IPS-NIHi11 (cell line): ENCODE measurements around the gene TEKTIP1.
"Not testable (repeated sequence)": the region's sequence is repeated elsewhere in the genome, so short reads cannot be mapped to it uniquely, and the experiment has no call there.

Experiments
- DNase-seq: peaks from one replicate; pipeline ENCODE4 v3.0.0; 2012; ENCODE audit warnings: mixed read lengths, low spot score

TEKTIP1 gene

DNA sequence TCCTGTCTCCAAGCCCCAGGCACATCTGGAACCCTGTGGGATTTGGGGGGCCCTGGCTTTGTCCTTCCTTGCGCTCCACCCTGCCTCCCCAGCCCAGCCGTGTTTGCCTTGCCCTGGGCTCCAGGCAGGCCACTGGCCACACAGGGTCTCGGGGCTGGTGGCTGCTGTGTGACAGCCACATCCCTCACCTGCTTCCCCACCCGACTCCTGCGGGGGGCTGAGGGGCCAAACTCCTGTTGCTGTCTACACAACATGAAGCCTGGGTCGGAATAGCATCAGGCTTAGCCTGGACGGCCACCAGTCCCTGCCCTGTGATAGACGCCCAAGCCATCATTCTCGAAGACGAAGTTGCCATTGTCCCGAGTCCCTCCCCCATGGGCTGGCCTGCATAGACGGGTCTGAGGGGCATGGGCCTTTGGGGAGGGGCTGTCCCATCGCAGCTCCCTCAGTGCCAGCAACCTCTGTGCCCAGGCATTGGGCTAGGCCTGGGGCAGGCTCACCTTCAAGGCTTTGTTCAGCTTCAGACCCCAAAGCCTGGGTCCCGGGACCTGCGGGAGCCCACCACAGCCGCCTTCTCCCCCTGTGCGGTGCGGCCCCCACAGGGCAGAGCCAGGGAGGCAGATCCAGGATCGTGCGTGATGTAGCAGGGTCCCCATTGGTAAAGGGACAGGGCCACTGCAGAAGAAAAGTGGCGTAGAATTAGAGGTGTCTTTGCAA, 15.5 kb upstream of the TEKTIP1 start:
- DNase-seq = no peak

DNA sequence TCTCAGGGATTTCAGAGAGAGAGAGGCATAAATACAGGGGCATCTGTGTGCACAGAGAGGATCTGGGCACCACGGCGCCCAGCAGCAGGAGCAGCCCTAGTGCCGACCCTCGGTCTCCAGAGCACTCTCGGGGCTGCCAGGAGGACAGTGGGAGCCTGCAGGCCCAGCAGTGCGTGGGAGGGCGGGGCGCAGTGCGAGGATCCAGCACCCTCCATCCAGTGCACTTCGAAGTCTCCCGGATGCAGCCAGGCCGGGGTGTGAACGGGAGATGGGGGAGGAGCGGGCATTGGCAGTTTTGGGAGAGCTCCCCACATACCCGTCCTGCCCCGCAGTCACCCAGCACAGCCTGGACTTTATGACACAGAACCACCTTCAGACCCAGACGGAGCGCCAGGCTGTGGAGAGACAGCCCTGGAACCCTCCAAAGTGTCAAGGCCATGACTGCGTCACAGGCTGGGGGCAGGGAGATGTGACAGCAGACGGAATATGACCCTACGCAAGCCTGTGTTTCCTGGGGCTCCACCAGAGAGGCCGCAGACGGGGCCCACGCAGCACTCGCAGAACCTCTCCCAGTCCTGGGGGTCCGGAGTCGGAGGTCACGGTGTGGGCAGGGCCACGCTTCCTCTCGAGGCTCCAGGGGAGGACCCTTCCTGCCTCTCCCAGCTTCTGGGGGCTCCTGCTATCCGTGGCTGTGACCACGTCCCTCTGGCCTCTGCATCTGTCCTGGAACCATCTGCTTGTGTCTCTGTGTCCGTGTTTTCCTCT, 14.7 kb upstream of the TEKTIP1 start:
- no peak for DNase-seq

DNA sequence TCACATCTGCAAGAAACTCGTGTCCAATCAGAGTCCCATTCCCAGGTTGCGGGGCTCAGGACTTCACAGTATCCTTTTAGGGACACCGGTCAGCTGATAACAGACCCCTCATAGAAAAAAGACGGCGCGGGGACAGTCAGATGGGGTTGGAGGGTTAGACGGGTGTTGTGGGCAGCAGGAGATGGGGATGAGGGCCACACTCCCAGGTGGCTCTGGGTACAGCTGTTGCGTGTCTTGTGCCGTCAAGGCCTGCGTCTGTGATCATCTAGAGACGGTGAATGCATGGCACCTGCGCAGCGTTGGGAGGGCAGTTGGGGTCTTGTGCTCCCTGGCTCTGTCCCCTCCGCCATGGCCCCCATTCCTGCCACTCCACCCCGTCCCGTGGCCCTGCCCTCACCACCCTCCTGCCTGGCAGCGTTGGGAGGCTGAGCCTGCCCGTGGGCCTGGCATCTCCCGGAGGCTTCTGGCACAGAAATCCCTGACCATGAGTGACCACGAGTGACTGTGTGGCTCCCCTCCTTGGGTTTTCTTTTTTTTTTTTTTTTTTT, 14.0 kb upstream of the TEKTIP1 start:
- no peak for DNase-seq

DNA sequence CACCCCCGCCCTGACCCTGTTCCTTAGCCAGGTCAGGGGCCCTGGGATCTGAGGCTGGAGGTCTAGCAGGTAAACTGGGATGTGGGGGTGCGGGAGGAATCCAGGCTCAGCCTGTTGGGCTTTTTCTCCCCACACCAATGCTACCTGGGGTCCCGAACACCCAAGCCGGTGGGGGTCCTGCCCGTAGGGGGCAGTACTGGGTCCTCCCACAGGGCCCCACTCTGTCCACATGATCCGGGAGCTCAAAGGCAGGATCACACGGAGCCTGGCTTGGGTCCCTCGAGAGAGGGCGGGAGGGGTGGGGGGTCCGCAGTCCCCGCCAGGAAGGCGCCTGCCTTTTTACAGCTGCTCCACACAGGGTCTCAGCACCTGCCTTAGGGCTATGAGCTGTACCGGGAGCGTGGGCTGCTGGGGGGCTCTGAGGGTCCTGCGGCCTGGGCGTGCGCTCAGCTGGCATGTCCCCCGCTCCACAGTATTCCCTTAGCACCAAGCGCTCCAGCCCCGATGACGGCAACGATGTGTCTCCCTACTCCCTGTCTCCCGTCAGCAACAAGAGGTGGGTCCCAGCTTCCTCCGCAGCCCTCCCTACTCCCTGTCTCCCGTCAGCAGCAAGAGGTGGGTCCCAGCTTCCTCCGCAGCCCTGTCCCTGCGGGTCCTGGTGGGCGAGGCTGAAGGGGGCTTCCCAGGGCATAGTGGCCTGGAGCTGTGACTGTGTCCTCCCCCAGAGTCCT, 12.3 kb upstream of the TEKTIP1 start:
- DNase-seq = no peak

DNA sequence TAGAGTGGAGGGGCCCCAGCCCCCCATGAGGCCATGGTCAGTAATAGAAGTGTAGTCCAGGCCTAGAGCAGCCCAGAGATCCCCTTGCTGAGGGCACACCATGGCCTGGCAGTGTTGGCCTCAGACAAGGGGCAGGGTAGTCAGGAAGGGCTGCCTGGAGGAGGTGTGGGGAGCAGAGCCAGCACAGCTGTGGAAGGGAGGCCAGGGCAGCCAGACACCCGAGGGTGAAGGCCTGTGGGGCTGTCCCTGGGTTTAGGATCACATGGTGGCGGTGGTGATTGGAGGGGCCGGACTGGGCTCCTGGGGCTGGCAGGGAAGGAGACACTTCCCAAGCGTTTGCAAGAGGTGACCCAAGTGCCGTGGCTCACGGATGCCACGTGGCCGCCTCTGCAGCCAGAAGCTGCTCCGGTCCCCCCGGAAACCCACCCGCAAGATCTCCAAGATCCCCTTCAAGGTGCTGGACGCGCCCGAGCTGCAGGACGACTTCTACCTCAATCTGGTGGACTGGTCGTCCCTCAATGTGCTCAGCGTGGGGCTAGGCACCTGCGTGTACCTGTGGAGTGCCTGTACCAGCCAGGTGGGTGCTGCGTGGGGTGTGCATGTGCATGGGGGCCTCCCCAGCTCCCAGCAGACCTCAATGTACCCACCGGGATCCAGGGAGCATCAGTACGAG, 11.6 kb upstream of the TEKTIP1 start:
- no peak for DNase-seq

DNA sequence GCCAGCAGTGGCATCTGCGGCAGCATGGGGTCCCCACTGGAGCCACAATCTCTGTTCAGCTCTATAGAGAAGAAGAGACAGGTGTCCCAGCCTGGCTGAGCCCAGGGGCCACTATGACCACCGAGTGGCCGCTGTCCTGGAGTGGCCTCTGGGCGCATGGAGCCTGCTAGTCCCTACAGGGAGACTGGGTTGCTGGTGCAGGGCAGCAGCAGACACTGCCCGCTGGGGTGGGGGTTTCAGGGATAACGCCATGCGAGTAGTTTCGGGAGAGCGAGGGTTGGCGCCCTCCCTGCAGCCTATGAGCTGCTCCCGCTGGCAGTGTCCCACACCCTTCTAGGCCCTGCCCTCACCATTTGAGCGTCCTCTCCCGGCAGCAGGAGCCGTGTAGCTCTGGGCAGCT, 10.9 kb upstream of the TEKTIP1 start:
- DNase-seq = no peak

DNA sequence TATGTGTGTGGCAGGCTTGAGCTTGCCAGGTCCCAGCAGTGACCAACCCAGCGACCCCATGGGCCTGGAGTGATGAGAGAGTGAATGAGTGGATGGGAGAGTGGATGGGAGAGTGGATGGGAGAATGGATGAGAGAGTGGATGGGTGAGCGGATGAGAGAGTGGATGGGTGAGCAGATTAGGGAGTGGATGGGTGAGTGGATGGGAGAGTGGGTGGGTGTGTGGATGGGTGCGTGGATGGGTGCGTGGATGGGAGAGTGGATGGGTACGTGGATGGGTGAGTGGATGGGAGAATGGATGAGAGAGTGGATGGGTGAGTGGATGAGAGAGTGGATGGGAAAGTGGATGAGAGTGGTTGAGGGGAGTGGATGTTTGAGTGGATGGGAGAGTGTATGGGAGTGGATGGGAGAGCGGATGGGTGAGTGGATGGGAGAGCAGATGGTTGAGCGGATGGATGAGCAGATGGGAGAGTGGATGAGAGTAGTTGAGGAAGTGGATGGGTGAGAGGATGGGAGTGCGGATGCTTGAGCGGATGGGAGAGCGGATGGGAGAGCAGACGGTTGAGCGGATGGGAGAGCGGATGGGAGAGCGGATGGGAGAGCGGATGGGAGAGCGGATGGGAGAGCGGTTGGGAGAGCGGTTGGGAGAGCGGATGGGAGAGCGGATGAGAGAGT, 10.3 kb upstream of the TEKTIP1 start:
- DNase-seq = no peak

DNA sequence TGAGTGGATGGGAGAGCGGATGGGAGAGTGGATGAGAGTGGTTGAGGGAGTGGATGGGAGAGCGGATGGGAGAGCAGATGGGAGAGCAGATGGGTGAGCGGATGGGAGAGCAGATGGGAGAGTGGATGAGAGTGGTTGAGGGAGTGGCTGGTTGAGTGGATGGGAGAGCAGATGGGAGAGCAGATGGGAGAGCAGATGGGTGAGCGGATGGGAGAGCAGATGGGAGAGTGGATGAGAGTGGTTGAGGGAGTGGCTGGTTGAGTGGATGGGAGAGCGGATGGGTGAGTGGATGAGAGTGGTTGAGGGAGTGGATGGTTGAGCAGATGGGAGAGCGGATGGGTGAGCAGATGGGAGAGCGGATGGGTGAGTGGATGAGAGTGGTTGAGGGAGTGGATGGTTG, 9.7 kb upstream of the TEKTIP1 start:
- not testable (repeated sequence) for DNase-seq

DNA sequence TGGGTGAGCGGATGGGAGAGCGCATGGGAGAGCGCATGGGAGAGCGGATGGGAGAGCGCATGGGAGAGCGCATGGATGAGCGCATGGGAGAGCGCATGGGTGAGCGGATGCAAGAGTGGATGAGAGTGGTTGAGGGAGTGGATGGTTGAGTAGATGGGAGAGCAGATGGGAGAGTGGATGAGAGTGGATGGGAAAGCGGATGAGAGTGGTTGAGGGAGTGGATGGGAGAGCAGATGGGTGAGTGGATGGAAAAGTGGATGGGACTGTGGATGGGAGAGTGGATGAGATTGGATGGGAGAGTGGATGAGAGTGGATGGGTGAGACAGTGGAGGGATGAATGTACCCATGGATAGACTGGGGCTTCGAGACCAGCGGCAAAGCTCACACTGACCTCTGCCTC, 8.6 kb upstream of the TEKTIP1 start:
- DNase-seq = no peak

DNA sequence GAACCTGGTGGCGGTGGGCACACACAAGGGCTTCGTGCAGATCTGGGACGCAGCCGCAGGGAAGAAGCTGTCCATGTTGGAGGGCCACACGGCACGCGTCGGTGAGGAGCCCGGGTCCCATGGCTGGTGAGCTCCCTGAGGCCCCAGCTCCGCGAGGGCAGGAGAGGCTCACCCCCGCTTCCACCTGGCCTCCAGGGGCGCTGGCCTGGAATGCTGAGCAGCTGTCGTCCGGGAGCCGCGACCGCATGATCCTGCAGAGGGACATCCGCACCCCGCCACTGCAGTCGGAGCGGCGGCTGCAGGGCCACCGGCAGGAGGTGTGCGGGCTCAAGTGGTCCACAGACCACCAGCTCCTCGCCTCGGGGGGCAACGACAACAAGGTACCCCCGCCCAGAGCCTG, 7.3 kb upstream of the TEKTIP1 start:
- no peak for DNase-seq

DNA sequence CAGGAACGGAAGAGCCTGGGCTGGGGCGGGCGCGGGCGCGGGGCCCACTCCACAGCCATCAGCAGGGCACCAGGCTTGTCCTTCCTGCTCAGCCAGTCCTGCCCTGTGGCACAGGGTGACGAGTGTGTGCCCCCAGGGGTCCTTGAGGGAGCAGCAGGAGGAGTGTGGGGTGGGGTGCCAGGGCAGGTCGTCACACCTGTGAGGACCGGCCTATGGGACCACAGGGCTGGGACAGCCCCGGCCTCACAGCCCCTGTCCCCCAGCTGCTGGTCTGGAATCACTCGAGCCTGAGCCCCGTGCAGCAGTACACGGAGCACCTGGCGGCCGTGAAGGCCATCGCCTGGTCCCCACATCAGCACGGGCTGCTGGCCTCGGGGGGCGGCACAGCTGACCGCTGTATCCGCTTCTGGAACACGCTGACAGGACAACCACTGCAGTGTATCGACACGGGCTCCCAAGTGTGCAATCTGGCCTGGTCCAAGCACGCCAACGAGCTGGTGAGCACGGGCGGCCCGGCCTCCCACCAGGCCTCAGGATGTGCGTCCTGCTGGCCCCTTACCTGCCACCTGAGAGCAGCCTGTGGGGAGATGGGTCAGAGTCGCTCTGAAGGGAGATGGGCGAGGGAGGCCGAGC, 6.7 kb upstream of the TEKTIP1 start:
- DNase-seq = no peak

DNA sequence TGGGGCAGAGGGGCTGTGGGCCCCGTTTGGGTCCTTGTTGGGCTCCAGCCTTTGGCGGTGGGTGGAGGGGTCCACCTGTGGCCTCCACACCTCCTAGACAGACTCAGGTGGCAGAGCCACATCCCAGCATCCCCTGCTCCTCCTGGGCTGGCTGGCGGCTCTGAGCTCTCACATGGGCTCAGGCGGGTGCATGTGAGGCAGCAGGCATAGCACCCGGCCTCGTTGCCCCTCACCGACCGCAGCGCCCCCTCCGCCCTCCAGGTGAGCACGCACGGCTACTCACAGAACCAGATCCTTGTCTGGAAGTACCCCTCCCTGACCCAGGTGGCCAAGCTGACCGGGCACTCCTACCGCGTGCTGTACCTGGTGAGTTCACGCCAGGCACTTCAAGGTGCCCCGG, 5.9 kb upstream of the TEKTIP1 start:
- DNase-seq = no peak

DNA sequence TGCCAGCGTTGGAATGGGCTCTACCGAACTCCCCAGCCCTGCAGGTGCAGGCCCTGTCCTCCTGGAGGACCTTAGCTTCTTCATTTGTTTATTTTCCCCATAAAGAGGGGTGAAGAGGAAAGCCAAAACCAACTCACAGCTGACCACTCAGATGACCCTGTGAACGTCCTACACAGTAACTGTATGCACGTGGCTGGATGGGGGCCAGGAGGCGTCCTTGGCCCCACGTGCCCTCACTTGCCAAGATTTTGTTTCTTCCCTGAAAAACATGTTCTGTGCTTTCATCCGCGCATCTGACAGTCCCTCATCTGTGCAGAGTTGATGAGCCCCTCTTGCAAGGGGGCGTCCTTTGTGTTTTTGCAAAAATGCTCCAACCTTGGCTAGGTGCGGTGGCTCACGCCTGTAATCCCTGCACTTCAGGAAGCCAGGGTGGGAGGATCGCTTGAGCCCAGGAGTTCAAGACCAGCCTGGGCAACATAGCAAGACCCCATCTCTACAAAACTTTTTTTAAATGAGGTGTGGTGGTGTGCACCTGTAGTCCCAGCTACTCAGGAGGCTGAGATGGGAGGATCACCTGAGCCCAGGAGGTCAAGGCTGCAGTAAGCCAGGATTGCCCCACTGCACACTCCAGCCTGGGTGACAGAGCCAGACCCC, 5.3 kb upstream of the TEKTIP1 start:
- DNase-seq = no peak

DNA sequence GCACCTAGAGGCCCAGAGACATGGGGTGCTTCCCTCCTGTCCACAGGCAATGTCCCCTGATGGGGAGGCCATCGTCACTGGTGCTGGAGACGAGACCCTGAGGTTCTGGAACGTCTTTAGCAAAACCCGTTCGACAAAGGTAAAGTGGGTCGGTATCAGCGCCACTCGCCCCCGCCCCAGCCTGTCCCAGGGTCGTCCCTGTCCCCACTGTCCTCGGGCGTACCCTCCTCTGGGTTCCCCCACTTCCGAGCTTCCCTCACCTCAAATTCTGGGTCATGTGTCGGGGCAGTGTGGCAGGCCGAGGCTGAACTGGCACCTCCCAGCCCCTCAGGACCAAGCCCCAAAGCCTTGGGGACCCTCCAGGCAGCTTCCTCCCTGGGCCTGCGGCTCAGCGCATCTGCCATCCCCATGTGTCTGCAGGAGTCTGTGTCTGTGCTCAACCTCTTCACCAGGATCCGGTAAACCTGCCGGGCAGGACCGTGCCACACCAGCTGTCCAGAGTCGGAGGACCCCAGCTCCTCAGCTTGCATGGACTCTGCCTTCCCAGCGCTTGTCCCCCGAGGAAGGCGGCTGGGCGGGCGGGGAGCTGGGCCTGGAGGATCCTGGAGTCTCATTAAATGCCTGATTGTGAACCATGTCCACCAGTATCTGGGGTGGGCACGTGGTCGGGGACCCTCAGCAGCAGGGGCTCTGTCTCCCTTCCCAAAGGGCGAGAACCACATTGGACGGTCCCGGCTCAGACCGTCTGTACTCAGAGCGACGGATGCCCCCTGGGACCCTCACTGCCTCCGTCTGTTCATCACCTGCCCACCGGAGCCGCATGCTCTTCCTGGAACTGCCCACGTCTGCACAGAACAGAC, 4.4 kb upstream of the TEKTIP1 start:
- no peak for DNase-seq

DNA sequence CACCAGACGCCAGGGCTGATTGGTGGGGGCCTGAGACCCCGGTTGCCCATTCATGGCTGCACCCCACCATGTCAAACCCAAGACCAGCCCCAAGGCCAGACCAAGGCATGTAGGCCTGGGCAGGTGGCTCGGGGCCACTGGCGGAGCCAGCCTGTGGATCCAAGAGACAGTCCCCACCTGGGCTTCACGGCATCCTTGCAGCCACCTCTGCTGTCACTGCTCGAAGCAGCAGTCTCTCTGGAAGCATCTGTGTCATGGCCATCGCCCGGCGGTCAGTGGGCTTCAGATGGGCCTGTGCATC, 3.8 kb upstream of the TEKTIP1 start:
- DNase-seq = no peak

DNA sequence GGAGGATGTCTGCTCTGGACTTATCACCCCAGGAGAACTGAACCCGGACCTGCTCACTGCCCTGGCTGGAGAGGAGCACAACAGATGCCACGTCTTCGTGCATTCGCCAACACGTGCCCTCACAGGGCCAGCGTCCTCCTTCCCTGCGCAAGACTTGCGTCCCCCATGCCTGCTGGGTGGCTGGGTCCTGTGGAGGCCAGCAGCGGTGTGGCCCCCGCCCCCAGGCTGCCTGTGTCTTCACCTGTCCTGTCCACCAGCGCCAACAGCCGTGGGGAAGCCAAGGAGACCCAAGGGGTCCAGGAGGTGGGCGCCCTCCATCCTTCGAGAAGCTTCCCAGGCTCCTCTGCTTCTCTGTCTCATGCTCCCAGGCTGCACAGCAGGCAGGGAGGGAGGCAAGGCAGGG, 3.4 kb upstream of the TEKTIP1 start:
- no peak for DNase-seq

DNA sequence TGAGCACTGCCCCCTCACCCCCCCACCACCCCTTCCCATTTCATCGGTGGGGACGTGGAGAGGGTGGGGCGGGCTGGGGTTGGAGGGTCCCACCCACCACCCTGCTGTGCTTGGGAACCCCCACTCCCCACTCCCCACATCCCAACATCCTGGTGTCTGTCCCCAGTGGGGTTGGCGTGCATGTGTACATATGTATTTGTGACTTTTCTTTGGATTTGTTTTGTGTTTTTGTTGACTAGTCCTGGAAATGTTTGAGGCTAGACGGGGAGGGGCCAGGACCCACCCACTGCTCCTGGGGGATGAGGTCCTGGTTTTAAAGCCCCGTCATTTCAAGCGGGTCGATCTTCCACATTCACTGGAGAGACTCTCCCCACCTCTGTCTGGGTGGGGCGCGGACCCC, 3.0 kb upstream of the TEKTIP1 start:
- no peak for DNase-seq

DNA sequence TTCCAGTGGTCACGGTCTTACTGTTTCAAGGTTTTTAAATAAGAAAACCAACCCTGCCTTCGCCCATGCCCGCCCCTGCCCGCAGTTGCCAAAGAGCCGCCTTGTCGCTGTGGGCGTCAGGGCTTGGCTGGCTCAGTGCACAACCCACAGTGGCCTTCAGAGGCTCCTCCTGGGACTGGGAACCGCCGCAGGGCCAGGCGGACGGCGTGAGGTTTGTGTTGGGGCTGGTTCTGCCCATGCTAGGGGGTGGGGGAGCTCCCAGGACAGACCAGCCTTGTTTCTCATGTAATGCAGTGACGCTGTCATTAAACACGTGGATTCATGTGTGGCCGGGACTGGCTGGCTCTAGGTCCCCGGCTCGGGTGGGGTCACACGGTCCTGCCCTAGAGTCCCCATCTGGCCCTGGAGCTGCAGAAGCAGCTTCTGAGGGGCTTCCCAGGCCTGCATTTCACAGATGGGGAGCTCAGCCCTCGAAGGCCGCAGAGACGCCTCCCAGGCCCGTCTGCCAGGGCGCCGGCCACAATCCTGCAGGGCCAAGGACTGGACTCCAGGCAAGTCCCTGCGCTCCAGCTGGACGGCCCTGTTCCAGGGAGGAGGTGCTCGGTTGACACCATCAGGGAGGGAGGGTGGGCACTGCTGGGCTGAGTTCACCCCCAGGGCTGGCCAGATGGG, 2.4 kb upstream of the TEKTIP1 start:
- no peak for DNase-seq

DNA sequence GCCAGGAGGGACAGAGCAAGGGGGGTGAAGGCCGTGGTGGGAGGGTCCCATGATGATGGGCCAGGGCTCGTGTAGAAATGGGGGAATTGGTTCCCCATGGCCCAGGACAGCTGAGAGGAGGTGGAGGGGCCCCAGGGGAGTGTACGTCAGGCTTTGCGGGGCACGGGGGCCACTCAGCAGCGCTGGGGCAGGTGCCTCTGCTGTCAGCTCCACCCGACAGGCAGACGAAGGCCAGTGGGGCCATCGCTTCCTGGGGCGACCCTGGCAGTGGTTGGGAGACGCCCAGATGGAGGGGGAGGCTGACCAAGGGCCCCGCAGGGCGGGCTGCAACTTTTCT, 1.9 kb upstream of the TEKTIP1 start:
- no peak for DNase-seq
